HepG2 (cell line): ENCODE measurements around the gene NDRG2. TPM values are rescaled to one million over a fixed set of nuclear protein-coding genes. Genes with fewer than 3 reads are reported as not detected.

Source experiments
- ARNT2 ChIP-seq: sonication (generic); formaldehyde crosslinking; IDR thresholded peaks from 2 replicates; pipeline ENCODE4 v1.8.0; 2022; ENCODE audit warnings: mild to moderate bottlenecking, low read depth, missing genetic modification reagents, moderate library complexity
- CC2D1A ChIP-seq: sonication (generic); formaldehyde crosslinking; IDR thresholded peaks from 2 replicates; pipeline ENCODE4 v1.8.1; 2023; ENCODE audit warnings: mild to moderate bottlenecking, missing genetic modification reagents
- CCAR2 ChIP-seq: fragments of 200-400 bp; formaldehyde crosslinking; optimal IDR thresholded peaks from 2 replicates; pipeline ENCODE3; 2018; ENCODE audit warnings: low read depth, mild to moderate bottlenecking, low read length, moderate library complexity
- HNRNPK ChIP-seq: fragments of 200-400 bp; formaldehyde crosslinking; IDR thresholded peaks from 2 replicates; pipeline ENCODE4 v1.6.1; 2018; ENCODE audit warnings: low read length, low read depth, moderate library complexity, mild to moderate bottlenecking; ENCODE audit not compliant: poor library complexity, severe bottlenecking
- IRX3 ChIP-seq: sonication (generic); formaldehyde crosslinking; IDR thresholded peaks from 2 replicates; pipeline ENCODE4 v1.8.1; 2023; ENCODE audit warnings: mild to moderate bottlenecking, low read depth, missing genetic modification reagents, borderline replicate concordance
- KLF15 ChIP-seq: sonication (generic); formaldehyde crosslinking; IDR thresholded peaks from 2 replicates; pipeline ENCODE4 v1.8.1; 2023; ENCODE audit warnings: borderline replicate concordance, mild to moderate bottlenecking, inconsistent platforms, missing genetic modification reagents, mixed read lengths
- MATR3 ChIP-seq: sonication (generic); formaldehyde crosslinking; IDR thresholded peaks from 2 replicates; pipeline ENCODE4 v1.4.0; 2020; ENCODE audit warnings: missing genetic modification reagents
- MTF2 ChIP-seq: sonication (generic); formaldehyde crosslinking; IDR thresholded peaks from 2 replicates; pipeline ENCODE4 v1.5.0; 2020; ENCODE audit warnings: missing genetic modification reagents, borderline replicate concordance
- RBAK ChIP-seq: sonication (generic); formaldehyde crosslinking; IDR thresholded peaks from 2 replicates; pipeline ENCODE4 v1.5.1; 2020; ENCODE audit warnings: mild to moderate bottlenecking, missing genetic modification reagents
- RORA ChIP-seq: sonication (generic); formaldehyde crosslinking; IDR thresholded peaks from 2 replicates; pipeline ENCODE4 v1.5.0; 2020; ENCODE audit warnings: mild to moderate bottlenecking, missing genetic modification reagents, moderate library complexity
- SALL1 ChIP-seq: sonication (generic); formaldehyde crosslinking; IDR thresholded peaks from 2 replicates; pipeline ENCODE4 v1.8.0; 2022; ENCODE audit warnings: mild to moderate bottlenecking, missing genetic modification reagents
- TAF15 ChIP-seq: fragments of 200-400 bp; formaldehyde crosslinking; IDR thresholded peaks from one replicate; pipeline ENCODE4 v1.6.1; 2018; ENCODE audit warnings: mild to moderate bottlenecking, low read depth, low read length; ENCODE audit not compliant: poor library complexity, severe bottlenecking
- ZBTB1 ChIP-seq: sonication (generic); formaldehyde crosslinking; IDR thresholded peaks from 2 replicates; pipeline ENCODE4 v1.4.0; 2020; ENCODE audit warnings: missing genetic modification reagents, borderline replicate concordance
- ZFP82 ChIP-seq: sonication (generic); formaldehyde crosslinking; IDR thresholded peaks from 2 replicates; pipeline ENCODE4 v1.5.1; 2020; ENCODE audit warnings: mild to moderate bottlenecking, missing genetic modification reagents, borderline replicate concordance
- ZNF124 ChIP-seq: sonication (generic); formaldehyde crosslinking; IDR thresholded peaks from 2 replicates; pipeline ENCODE4 v1.4.0; 2020; ENCODE audit warnings: missing genetic modification reagents
- ZNF143 ChIP-seq: sonication (generic); formaldehyde crosslinking; IDR thresholded peaks from 2 replicates; pipeline ENCODE4 v1.4.0; 2020; ENCODE audit warnings: missing genetic modification reagents
- ZNF850 ChIP-seq: sonication (generic); formaldehyde crosslinking; conservative IDR thresholded peaks from 2 replicates; pipeline ENCODE4 v1.9.0; 2021; ENCODE audit warnings: mild to moderate bottlenecking, missing genetic modification reagents
- ZSCAN20 ChIP-seq: sonication (generic); formaldehyde crosslinking; IDR thresholded peaks from 2 replicates; pipeline ENCODE4 v1.4.0; 2020; ENCODE audit warnings: missing genetic modification reagents, mild to moderate bottlenecking, borderline replicate concordance
- polyA plus RNA-seq, 8 experiments: library from polyadenylated mRNA; depleted of rRNA in 3 of 8; stranded (reverse) in 7 of 8; unstranded in 1 of 8; fragments of >200 nt; fragmentation: Illumina TruSeq in 4 of 8; extraction: Trizol in 4 of 8; gene quantifications; 2 replicates each; pipeline versions ENCODE4 v1.2.1 to v1.2.3, GENCODE V29; 2011 to 2016; ENCODE audit warnings: low read depth in 4 of 8, missing spikeins in 1 of 8, mixed read lengths in 1 of 8; ENCODE audit not compliant: insufficient read depth in 1 of 8
- total RNA-seq, 5 experiments: library from RNA; depleted of rRNA; stranded (reverse); fragments of >200 nt; fragmentation: Illumina TruSeq; extraction: Trizol; gene quantifications; 2 replicates each; pipeline ENCODE4 v1.2.3, GENCODE V29; 2016; ENCODE audit warnings: low read depth in 1 of 5
- TF ChIP-seq, protein P1 (sequence below): sonication (generic); formaldehyde crosslinking; IDR thresholded peaks from 2 replicates; pipeline ENCODE4 v1.4.0; 2020; ENCODE audit warnings: missing genetic modification reagents
- TF ChIP-seq, protein P2 (sequence below): sonication (generic); formaldehyde crosslinking; IDR thresholded peaks from 2 replicates; pipeline ENCODE4 v1.8.1; 2023; ENCODE audit warnings: mild to moderate bottlenecking, missing genetic modification reagents
- TF ChIP-seq, protein P3 (sequence below): sonication (generic); formaldehyde crosslinking; IDR thresholded peaks from 2 replicates; pipeline ENCODE4 v1.5.0; 2020; ENCODE audit warnings: missing genetic modification reagents, mild to moderate bottlenecking, borderline replicate concordance
- TF ChIP-seq, protein P4 (sequence below): sonication (generic); formaldehyde crosslinking; IDR thresholded peaks from 2 replicates; pipeline ENCODE4 v1.8.0; 2022; ENCODE audit warnings: missing genetic modification reagents, low read depth, mild to moderate bottlenecking, borderline replicate concordance
- TF ChIP-seq, protein P5 (sequence below): sonication (generic); IDR thresholded peaks from 2 replicates; pipeline ENCODE4 v1.6.1; 2016; ENCODE audit warnings: low read depth, borderline replicate concordance

NDRG2 gene
- total and polyA plus RNA-seq, 2 of the 13 experiments (the other 11 are each of a cell fraction or from before 2014, with no cell fraction given) = 27.2 to 189 TPM

DNA sequence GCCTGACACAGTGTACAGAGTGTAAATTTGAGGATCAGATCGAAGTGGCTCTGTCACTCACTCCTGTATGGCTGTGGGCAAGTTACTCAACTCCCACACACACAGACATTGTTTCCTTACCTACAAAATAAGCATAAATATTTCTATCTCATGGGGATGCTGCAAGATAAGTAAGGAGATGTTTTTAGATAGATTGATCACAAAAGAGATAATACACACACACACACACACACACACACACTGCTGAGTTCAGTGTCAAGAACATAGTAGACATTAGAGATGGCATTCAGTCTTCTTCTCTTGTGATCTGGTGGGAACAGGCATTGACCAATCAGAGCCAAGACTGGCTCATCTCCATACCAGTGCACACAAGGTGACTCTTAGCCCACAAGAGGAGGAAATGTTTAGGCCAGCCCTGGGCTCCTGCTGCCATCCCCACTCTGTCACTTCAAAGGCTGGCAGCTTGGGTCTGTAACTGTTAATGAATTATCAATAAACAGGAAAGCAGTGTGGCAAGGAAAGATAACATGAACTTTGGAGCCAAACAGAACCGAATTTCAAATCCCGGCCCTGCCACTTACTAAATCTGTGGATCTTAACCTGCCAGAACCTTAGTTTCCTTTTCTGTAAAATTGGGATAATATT lies 29.4 kb upstream of the NDRG2 start (continued):
- TF ChIP-seq ZNF850 (0 out of 2 replicates have a peak, but pooled peaks have one; percentile 47), TAF15 (no peak), ZSCAN20 (CRISPR knock-in tag) (no peak), ARNT2 (CRISPR knock-in tag) (no peak), ZNF143 (peak; percentile 61; the same call in 1 of the 2 replicates), IRX3 (CRISPR knock-in tag) (no peak), CC2D1A (CRISPR knock-in tag) (no peak), MTF2 (CRISPR knock-in tag) (no peak), RORA (CRISPR knock-in tag) (0 out of 2 replicates have a peak, but pooled peaks have one; percentile 36), CCAR2 (no peak), RBAK (CRISPR knock-in tag) (0 out of 2 replicates have a peak, but pooled peaks have one; percentile 29), ZNF124 (peak; percentile 83), SALL1 (CRISPR knock-in tag) (peak; percentile 99), ZBTB1 (CRISPR knock-in tag) (no peak), MATR3 (CRISPR knock-in tag) (no peak), KLF15 (CRISPR knock-in tag) (no peak), ZFP82 (peak; percentile 86; the same call in 1 of the 2 replicates), HNRNPK (no peak)
- TF ChIP-seq, protein P1, sequence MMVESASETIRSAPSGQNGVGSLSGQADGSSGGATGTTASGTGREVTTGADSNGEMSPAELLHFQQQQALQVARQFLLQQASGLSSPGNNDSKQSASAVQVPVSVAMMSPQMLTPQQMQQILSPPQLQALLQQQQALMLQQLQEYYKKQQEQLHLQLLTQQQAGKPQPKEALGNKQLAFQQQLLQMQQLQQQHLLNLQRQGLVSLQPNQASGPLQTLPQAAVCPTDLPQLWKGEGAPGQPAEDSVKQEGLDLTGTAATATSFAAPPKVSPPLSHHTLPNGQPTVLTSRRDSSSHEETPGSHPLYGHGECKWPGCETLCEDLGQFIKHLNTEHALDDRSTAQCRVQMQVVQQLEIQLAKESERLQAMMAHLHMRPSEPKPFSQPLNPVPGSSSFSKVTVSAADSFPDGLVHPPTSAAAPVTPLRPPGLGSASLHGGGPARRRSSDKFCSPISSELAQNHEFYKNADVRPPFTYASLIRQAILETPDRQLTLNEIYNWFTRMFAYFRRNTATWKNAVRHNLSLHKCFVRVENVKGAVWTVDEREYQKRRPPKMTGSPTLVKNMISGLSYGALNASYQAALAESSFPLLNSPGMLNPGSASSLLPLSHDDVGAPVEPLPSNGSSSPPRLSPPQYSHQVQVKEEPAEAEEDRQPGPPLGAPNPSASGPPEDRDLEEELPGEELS = peak; percentile 99
- TF ChIP-seq, protein P2, sequence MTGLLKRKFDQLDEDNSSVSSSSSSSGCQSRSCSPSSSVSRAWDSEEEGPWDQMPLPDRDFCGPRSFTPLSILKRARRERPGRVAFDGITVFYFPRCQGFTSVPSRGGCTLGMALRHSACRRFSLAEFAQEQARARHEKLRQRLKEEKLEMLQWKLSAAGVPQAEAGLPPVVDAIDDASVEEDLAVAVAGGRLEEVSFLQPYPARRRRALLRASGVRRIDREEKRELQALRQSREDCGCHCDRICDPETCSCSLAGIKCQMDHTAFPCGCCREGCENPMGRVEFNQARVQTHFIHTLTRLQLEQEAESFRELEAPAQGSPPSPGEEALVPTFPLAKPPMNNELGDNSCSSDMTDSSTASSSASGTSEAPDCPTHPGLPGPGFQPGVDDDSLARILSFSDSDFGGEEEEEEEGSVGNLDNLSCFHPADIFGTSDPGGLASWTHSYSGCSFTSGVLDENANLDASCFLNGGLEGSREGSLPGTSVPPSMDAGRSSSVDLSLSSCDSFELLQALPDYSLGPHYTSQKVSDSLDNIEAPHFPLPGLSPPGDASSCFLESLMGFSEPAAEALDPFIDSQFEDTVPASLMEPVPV = no peak
- TF ChIP-seq, protein P3, sequence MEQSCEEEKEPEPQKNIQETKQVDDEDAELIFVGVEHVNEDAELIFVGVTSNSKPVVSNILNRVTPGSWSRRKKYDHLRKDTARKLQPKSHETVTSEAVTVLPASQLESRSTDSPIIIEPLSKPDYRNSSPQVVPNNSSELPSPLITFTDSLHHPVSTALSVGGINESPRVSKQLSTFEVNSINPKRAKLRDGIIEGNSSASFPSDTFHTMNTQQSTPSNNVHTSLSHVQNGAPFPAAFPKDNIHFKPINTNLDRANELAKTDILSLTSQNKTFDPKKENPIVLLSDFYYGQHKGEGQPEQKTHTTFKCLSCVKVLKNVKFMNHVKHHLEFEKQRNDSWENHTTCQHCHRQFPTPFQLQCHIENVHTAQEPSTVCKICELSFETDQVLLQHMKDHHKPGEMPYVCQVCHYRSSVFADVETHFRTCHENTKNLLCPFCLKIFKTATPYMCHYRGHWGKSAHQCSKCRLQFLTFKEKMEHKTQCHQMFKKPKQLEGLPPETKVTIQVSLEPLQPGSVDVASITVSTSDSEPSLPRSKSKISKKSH (CRISPR knock-in tag) = no peak
- TF ChIP-seq, protein P4, sequence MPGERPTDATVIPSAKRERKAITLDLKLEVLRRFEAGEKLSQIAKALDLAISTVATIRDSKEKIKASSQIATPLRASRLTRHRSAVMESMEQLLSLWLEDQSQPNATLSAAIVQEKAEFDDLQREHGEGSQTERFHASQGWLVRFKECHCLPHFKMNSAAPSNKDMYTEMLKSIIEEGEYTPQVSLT = no peak
- TF ChIP-seq, protein P5, sequence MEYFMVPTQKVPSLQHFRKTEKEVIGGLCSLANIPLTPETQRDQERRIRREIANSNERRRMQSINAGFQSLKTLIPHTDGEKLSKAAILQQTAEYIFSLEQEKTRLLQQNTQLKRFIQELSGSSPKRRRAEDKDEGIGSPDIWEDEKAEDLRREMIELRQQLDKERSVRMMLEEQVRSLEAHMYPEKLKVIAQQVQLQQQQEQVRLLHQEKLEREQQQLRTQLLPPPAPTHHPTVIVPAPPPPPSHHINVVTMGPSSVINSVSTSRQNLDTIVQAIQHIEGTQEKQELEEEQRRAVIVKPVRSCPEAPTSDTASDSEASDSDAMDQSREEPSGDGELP = peak; percentile 77; the same call in 1 of the 2 replicates
